IMR-90 (cell line): Measurements from ENCODE around the gene UXS1. TPM values are rescaled to one million over a fixed set of nuclear protein-coding genes. Genes with fewer than 3 reads are reported as not detected.

Experiments used
- ATAC-seq: fragments of 200-7000 bp; cut with Tn5 transposase; 2 replicates; pipeline ENCODE4 v1.9.1; 2020; ENCODE audit warnings: low read depth, mild to moderate bottlenecking, moderate library complexity
- BruUV-seq: library from RNA; stranded (reverse); fragments of 400-500 nt; replicated peaks from 2 replicates; lab custom pipeline; 2021; lab: Mats Ljungman, UMichigan
- CTCF ChIA-PET: fragments of 300-600 bp; formaldehyde crosslinking; extraction: SDS; loops from one replicate; lab custom pipeline; 2021; ENCODE audit warnings: antibody characterized with exemption; lab: Yijun Ruan, JAX
- POLR2A ChIA-PET: fragments of 300-600 bp; sonication (Branson Sonifier 250); formaldehyde crosslinking; loops from one replicate; lab custom pipeline; 2022; ENCODE audit warnings: antibody characterized with exemption; ENCODE audit not compliant: unreplicated experiment; lab: Charles Lee
- DNase-seq: peaks from one replicate; pipeline ENCODE4 v3.0.0; 2013
- H2AFZ ChIP-seq: replicated peaks from 2 replicates; pipeline ENCODE3; 2013; ENCODE audit warnings: low read length, mild to moderate bottlenecking; ENCODE audit not compliant: poor library complexity
- H2AK5ac ChIP-seq: 2 replicates; pipeline ENCODE4 v1.6.1; 2013; ENCODE audit warnings: low read depth, low read length, inconsistent platforms
- H2AK9ac ChIP-seq: replicated peaks from 2 replicates; pipeline ENCODE3; 2013; ENCODE audit warnings: mild to moderate bottlenecking, low read depth, low read length, moderate library complexity; ENCODE audit not compliant: poor library complexity
- H2BK120ac ChIP-seq: 2 replicates; pipeline ENCODE4 v1.6.1; 2013; ENCODE audit warnings: low read depth, low read length, inconsistent platforms
- H2BK15ac ChIP-seq: 3 replicates; pipeline ENCODE4 v1.6.1; 2013; ENCODE audit warnings: low read depth, low read length, inconsistent platforms
- H2BK20ac ChIP-seq: 2 replicates; pipeline ENCODE4 v1.6.1; 2013; ENCODE audit warnings: low read depth, mild to moderate bottlenecking, inconsistent platforms, low read length, moderate library complexity
- H2BK5ac ChIP-seq: 2 replicates; pipeline ENCODE4 v1.6.1; 2013; ENCODE audit warnings: mild to moderate bottlenecking, low read depth, low read length, inconsistent platforms; ENCODE audit not compliant: poor library complexity, severe bottlenecking
- H3K14ac ChIP-seq: replicated peaks from 2 replicates; pipeline ENCODE4 v1.6.1; 2013; ENCODE audit warnings: low read depth, low read length, inconsistent platforms
- H3K18ac ChIP-seq: 2 replicates; pipeline ENCODE4 v1.6.1; 2013; ENCODE audit warnings: low read depth, low read length, control low read depth
- H3K23ac ChIP-seq: 2 replicates; pipeline ENCODE4 v1.6.1; 2013; ENCODE audit warnings: low read depth, low read length, inconsistent platforms
- H3K27ac ChIP-seq: 2 replicates; pipeline ENCODE4 v1.5.1; 2013; ENCODE audit warnings: mild to moderate bottlenecking, control low read depth, low read length; ENCODE audit not compliant: insufficient read depth
- H3K27me3 ChIP-seq: 2 replicates; pipeline ENCODE4 v1.6.1; 2013; ENCODE audit warnings: low read length; ENCODE audit not compliant: control insufficient read depth, insufficient read depth
- H3K36me3 ChIP-seq: 2 replicates; pipeline ENCODE4 v1.6.1; 2013; ENCODE audit warnings: low read length, mixed read lengths; ENCODE audit not compliant: control insufficient read depth, insufficient read depth
- H3K4ac ChIP-seq: 2 replicates; pipeline ENCODE4 v1.6.1; 2013; ENCODE audit warnings: low read depth, low read length, inconsistent platforms
- H3K4me1 ChIP-seq: 2 replicates; pipeline ENCODE4 v1.6.1; 2013; ENCODE audit warnings: low read length, mixed read lengths; ENCODE audit not compliant: control insufficient read depth, insufficient read depth
- H3K4me2 ChIP-seq: 2 replicates; pipeline ENCODE4 v1.6.1; 2013; ENCODE audit warnings: low read depth, mild to moderate bottlenecking, control low read depth, low read length, moderate library complexity
- H3K4me3 ChIP-seq: 2 replicates; pipeline ENCODE4 v1.5.1; 2013; ENCODE audit warnings: low read depth, mild to moderate bottlenecking, control low read depth, low read length, moderate library complexity; ENCODE audit not compliant: insufficient read depth
- H3K56ac ChIP-seq: 2 replicates; pipeline ENCODE4 v1.6.1; 2013; ENCODE audit warnings: low read length, inconsistent platforms; ENCODE audit not compliant: insufficient read depth; ENCODE audit errors: extremely low read depth
- H3K79me1 ChIP-seq, 2 experiments: 2 replicates each; pipeline ENCODE4 v1.6.1; 2013; ENCODE audit warnings: low read length in 2 of 2, inconsistent platforms in 1 of 2, low read depth in 1 of 2
- H3K9ac ChIP-seq: 2 replicates; pipeline ENCODE4 v1.6.1; 2013; ENCODE audit warnings: low read depth, low read length, control low read depth
- H3K9me1 ChIP-seq: 2 replicates; pipeline ENCODE4 v1.6.1; 2013; ENCODE audit warnings: low read length, inconsistent platforms; ENCODE audit not compliant: insufficient read depth
- H3K9me3 ChIP-seq: 2 replicates; pipeline ENCODE4 v1.6.1; 2013; ENCODE audit warnings: low read length; ENCODE audit not compliant: control insufficient read depth, insufficient read depth
- H4K20me1 ChIP-seq: 2 replicates; pipeline ENCODE4 v1.6.1; 2013; ENCODE audit warnings: low read length, inconsistent platforms; ENCODE audit not compliant: insufficient read depth
- H4K5ac ChIP-seq: 2 replicates; pipeline ENCODE4 v1.6.1; 2013; ENCODE audit warnings: mild to moderate bottlenecking, low read depth, low read length, control low read depth
- H4K8ac ChIP-seq, 2 experiments: 2 replicates each; pipeline ENCODE4 v1.6.1; 2013; ENCODE audit warnings: low read depth in 2 of 2, low read length in 2 of 2, control low read depth in 1 of 2, inconsistent platforms in 1 of 2
- H4K91ac ChIP-seq: 2 replicates; pipeline ENCODE4 v1.6.1; 2013; ENCODE audit warnings: low read depth, low read length, inconsistent platforms; ENCODE audit not compliant: insufficient read depth
- BHLHE40 ChIP-seq: fragments of 150-350 bp; IDR thresholded peaks from 2 replicates; pipeline ENCODE4 v1.6.1; 2016; ENCODE audit warnings: mild to moderate bottlenecking, low read depth, low read length
- CEBPB ChIP-seq: IDR thresholded peaks from 2 replicates; pipeline ENCODE4 v1.6.1; 2012; ENCODE audit warnings: low read depth, low read length, improper control_type of control experiment
- CHD1 ChIP-seq: IDR thresholded peaks from 2 replicates; pipeline ENCODE4 v1.6.1; 2012; ENCODE audit warnings: low read depth, low read length, improper control_type of control experiment
- FOS ChIP-seq: fragments of 150-350 bp; IDR thresholded peaks from 2 replicates; pipeline ENCODE4 v1.6.1; 2016; ENCODE audit warnings: low read depth, low read length
- MAFK ChIP-seq: IDR thresholded peaks from 2 replicates; pipeline ENCODE4 v1.6.1; 2012; ENCODE audit warnings: low read depth, low read length, improper control_type of control experiment
- MAZ ChIP-seq: IDR thresholded peaks from 2 replicates; pipeline ENCODE4 v1.6.1; 2012; ENCODE audit warnings: low read depth, mild to moderate bottlenecking, low read length, improper control_type of control experiment, moderate library complexity, borderline replicate concordance
- MXI1 ChIP-seq: IDR thresholded peaks from 2 replicates; pipeline ENCODE4 v1.6.1; 2012; ENCODE audit warnings: low read depth, mild to moderate bottlenecking, low read length, moderate library complexity, borderline replicate concordance
- NFE2L2 ChIP-seq: fragments of 150-350 bp; IDR thresholded peaks from 2 replicates; pipeline ENCODE4 v1.6.1; 2016; ENCODE audit warnings: low read depth, mild to moderate bottlenecking, low read length
- POLR2A ChIP-seq: IDR thresholded peaks from 2 replicates; pipeline ENCODE4 v1.6.1; 2012; ENCODE audit warnings: mild to moderate bottlenecking, low read depth, low read length
- RAD21 ChIP-seq: IDR thresholded peaks from 2 replicates; pipeline ENCODE4 v1.6.1; 2012; ENCODE audit warnings: low read length, improper control_type of control experiment
- RCOR1 ChIP-seq: IDR thresholded peaks from 2 replicates; pipeline ENCODE4 v1.6.1; 2012; ENCODE audit warnings: mild to moderate bottlenecking, low read length, improper control_type of control experiment; ENCODE audit not compliant: insufficient replicate concordance
- RFX5 ChIP-seq: IDR thresholded peaks from 2 replicates; pipeline ENCODE4 v1.8.0; 2012; ENCODE audit warnings: low read depth, mild to moderate bottlenecking, low read length, moderate library complexity
- SMC3 ChIP-seq: fragments of 150-350 bp; IDR thresholded peaks from 2 replicates; pipeline ENCODE4 v1.6.1; 2016; ENCODE audit warnings: low read depth, mild to moderate bottlenecking, antibody characterized with exemption, low read length, moderate library complexity
- WGBS, 2 experiments: methylation state at CpG; one replicate each; pipeline versions ENCODE4 v1.1.5 to v1.1.7; 2013; ENCODE audit warnings: missing lambda C conversion rate in 2 of 2; ENCODE audit not compliant: insufficient read length in 1 of 2; ENCODE audit errors: extremely low coverage in 2 of 2; 5-methylcytosine and 5-hydroxymethylcytosine counted together
- dilution Hi-C: fragments of 300-500 bp; cut with HindIII; formaldehyde crosslinking; loops from one replicate; pipeline ENCODE4 v1.14.3; 2018; ENCODE audit warnings: low sequenced_read_pairs; ENCODE audit not compliant: unreplicated experiment
- in situ Hi-C: fragments of 300-500 bp; cut with MboI; formaldehyde crosslinking; loops from 3 replicates; pipeline ENCODE4 v1.14.3; 2019; ENCODE audit warnings: low sequenced_read_pairs, inconsistent platforms, mixed read lengths
- intact Hi-C: fragments of 100-400 bp; cut with micrococcal nuclease; formaldehyde crosslinking; loops from 2 replicates; pipeline ENCODE4 v1.10.0; 2022
- polyA plus RNA-seq, 3 experiments: library from polyadenylated mRNA; depleted of rRNA; stranded (reverse); fragments of >200 nt; gene quantifications; 2 replicates each; pipeline ENCODE4 v1.2.3, GENCODE V29; 2012; ENCODE audit warnings: low replicate concordance in 1 of 3
- total RNA-seq: library from RNA; depleted of rRNA; stranded (reverse); fragments of >200 nt; gene quantifications from 2 replicates; pipeline ENCODE4 v1.2.3, GENCODE V29; 2012
- TF ChIP-seq, protein P1 (sequence below): fragments of 150-350 bp; IDR thresholded peaks from 2 replicates; pipeline ENCODE4 v1.6.1; 2017; ENCODE audit warnings: mild to moderate bottlenecking, antibody characterized with exemption, low read length, low read depth
- TF ChIP-seq, protein P2 (sequence below): fragments of 150-350 bp; IDR thresholded peaks from 2 replicates; pipeline ENCODE4 v1.6.1; 2016; ENCODE audit warnings: low read depth, mild to moderate bottlenecking, low read length, moderate library complexity, borderline replicate concordance
- TF ChIP-seq, protein P3 (sequence below): conservative IDR thresholded peaks from 2 replicates; pipeline ENCODE4 v1.5.1; 2012; ENCODE audit warnings: mild to moderate bottlenecking, low read depth, low read length, improper control_type of control experiment

Gene UXS1
- total and polyA plus RNA-seq, 2 of the 4 experiments (the other 2 are of a cell fraction), result 33.7 to 54.3 TPM

DNA sequence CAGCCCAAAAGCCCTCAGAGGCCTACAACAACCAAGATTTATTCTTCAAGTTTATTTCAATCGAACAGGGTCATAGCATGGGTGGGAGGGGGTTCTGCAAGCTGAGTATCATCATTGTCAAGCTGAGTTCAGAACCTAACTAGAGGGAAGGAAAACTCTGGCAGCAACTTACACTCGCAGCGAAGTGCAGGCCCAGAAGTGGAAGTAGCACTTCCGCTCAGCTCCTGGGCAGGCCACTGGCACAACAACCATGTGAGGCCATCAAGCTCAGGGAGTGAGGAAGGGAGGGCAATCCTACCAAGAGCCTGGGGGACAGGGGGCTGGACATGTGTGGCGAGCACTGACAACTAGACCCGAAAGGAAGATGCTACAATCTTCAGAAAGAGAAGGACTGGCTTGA lies 4.8 kb downstream of the UXS1 start:
- Histone ChIP-seq H2AK5ac (no peak overlapping the region), H3K56ac (no peak overlapping the region), H3K9me1 (peaks cover 16% of the 10 kb centered on the region), H4K91ac (peak overlapping the region; percentile 23; the same call in 1 of the 2 replicates), H3K9ac (no peak overlapping the region), H3K4me3 (no peak overlapping the region), H3K18ac (no peak overlapping the region), H4K8ac (no peak overlapping the region), H3K4me1 (peaks cover 5% of the 10 kb centered on the region), H2BK5ac (no peak overlapping the region), H3K27me3 (no peaks in the 10 kb centered on the region), H3K4ac (no peak overlapping the region), H3K79me1 (peaks cover 25 to 58% of the 10 kb centered on the region in 2 experiments), H3K4me2 (no peak overlapping the region), H3K27ac (no peak overlapping the region), H3K14ac (no peak overlapping the region), H4K20me1 (peaks cover 20% of the 10 kb centered on the region; the same call in 1 of the 2 replicates), H2AFZ (no peak overlapping the region), H2AK9ac (no peak overlapping the region), H2BK15ac (no peak overlapping the region), H3K36me3 (no peaks in the 10 kb centered on the region), H3K9me3 (no peaks in the 10 kb centered on the region), H4K5ac (no peak overlapping the region), H2BK20ac (no peak overlapping the region), H3K23ac (no peak overlapping the region), H2BK120ac (no peak overlapping the region)
- no peak for DNase-seq
- in situ Hi-C loops, result no loop called here
- dilution Hi-C loops, result no loop called here
- no peak for TF ChIP-seq POLR2A
- no peak for TF ChIP-seq MXI1
- TF ChIP-seq, protein P1, sequence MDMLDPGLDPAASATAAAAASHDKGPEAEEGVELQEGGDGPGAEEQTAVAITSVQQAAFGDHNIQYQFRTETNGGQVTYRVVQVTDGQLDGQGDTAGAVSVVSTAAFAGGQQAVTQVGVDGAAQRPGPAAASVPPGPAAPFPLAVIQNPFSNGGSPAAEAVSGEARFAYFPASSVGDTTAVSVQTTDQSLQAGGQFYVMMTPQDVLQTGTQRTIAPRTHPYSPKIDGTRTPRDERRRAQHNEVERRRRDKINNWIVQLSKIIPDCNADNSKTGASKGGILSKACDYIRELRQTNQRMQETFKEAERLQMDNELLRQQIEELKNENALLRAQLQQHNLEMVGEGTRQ, result no peak
- TF ChIP-seq RCOR1, result no peak
- TF ChIP-seq CEBPB, result no peak
- TF ChIP-seq NFE2L2, result no peak
- no peak for TF ChIP-seq RFX5
- no peak for TF ChIP-seq RAD21
- no peak for TF ChIP-seq MAFK
- TF ChIP-seq, protein P2, sequence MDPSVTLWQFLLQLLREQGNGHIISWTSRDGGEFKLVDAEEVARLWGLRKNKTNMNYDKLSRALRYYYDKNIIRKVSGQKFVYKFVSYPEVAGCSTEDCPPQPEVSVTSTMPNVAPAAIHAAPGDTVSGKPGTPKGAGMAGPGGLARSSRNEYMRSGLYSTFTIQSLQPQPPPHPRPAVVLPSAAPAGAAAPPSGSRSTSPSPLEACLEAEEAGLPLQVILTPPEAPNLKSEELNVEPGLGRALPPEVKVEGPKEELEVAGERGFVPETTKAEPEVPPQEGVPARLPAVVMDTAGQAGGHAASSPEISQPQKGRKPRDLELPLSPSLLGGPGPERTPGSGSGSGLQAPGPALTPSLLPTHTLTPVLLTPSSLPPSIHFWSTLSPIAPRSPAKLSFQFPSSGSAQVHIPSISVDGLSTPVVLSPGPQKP, result no peak
- TF ChIP-seq CHD1, result no peak
- no peak for TF ChIP-seq BHLHE40
- TF ChIP-seq FOS, result no peak
- no peak for TF ChIP-seq SMC3
- TF ChIP-seq MAZ, result no peak
- TF ChIP-seq, protein P3, sequence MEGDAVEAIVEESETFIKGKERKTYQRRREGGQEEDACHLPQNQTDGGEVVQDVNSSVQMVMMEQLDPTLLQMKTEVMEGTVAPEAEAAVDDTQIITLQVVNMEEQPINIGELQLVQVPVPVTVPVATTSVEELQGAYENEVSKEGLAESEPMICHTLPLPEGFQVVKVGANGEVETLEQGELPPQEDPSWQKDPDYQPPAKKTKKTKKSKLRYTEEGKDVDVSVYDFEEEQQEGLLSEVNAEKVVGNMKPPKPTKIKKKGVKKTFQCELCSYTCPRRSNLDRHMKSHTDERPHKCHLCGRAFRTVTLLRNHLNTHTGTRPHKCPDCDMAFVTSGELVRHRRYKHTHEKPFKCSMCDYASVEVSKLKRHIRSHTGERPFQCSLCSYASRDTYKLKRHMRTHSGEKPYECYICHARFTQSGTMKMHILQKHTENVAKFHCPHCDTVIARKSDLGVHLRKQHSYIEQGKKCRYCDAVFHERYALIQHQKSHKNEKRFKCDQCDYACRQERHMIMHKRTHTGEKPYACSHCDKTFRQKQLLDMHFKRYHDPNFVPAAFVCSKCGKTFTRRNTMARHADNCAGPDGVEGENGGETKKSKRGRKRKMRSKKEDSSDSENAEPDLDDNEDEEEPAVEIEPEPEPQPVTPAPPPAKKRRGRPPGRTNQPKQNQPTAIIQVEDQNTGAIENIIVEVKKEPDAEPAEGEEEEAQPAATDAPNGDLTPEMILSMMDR, result no peak
- ChIA-PET POLR2A (no interaction called here), CTCF (no interaction called here)
- ATAC-seq, result no peak
- 92% methylated on average over 4 of the region's 6 CpGs; no CpG with 5 or more reads in 1 of the 2 experiments for WGBS, 2 experiments
- intact Hi-C loops, result no loop called here
- BruUV-seq, result no TSS peak
